GM12878 (cell line): ENCODE measurements around the gene GPR17. TPM values are rescaled to one million over a fixed set of nuclear protein-coding genes. Genes with fewer than 3 reads are reported as not detected.

Experiments used
- ATAC-seq: fragments of 200-7000 bp; cut with Tn5 transposase; 3 replicates; pipeline ENCODE4 v1.9.1; 2020; ENCODE audit warnings: mild to moderate bottlenecking, moderate library complexity
- BruUV-seq: library from RNA; stranded (reverse); fragments of 400-500 nt; replicated peaks from 2 replicates; lab custom pipeline; 2021; lab: Mats Ljungman, UMichigan
- CTCF ChIA-PET: fragments of 300-600 bp; sonication (Branson Sonifier 250); formaldehyde crosslinking; extraction: SDS; loops from one replicate; lab custom pipeline; 2021; ENCODE audit warnings: inconsistent platforms; lab: Yijun Ruan, JAX
- POLR2A ChIA-PET: fragments of 350-600 bp; formaldehyde crosslinking; extraction: SDS; loops from one replicate; lab custom pipeline; 2021; ENCODE audit warnings: inconsistent platforms; lab: Charles Lee
- RAD21 ChIA-PET: fragments of 300-600 bp; sonication (Branson Sonifier 250); formaldehyde crosslinking; loops from one replicate; lab custom pipeline; 2023; ENCODE audit warnings: antibody characterized with exemption; ENCODE audit not compliant: unreplicated experiment; lab: Charles Lee
- SMC1A ChIA-PET: fragments of 300-600 bp; sonication (Branson Sonifier 250); formaldehyde crosslinking; loops from one replicate; lab custom pipeline; 2023; ENCODE audit not compliant: unreplicated experiment, uncharacterized antibody; lab: Charles Lee
- DNase-seq: peaks from one replicate; pipeline ENCODE4 v3.0.0-alpha.2; 2011; ENCODE audit warnings: low read depth, low spot score
- FAIRE-seq: peaks from 3 replicates; lab custom pipeline; 2011; peaks lifted over from hg19 to GRCh38; lab: Jason Lieb, UNC
- H2AFZ ChIP-seq: 2 replicates; pipeline ENCODE4 v1.6.0; 2011; ENCODE audit warnings: low read depth, low read length, control low read depth; ENCODE audit not compliant: control insufficient read depth
- H3K27ac ChIP-seq: 2 replicates; pipeline ENCODE4 v1.5.1; 2011; ENCODE audit warnings: control low read depth; ENCODE audit not compliant: control insufficient read depth, insufficient read depth
- H3K27me3 ChIP-seq, 2 experiments: replicated peaks in 1 of 2; 2 replicates each; pipeline versions ENCODE4 v1.6.0 to v1.6.1; 2011; ENCODE audit warnings: low read length in 1 of 2; ENCODE audit not compliant: control insufficient read depth in 2 of 2, insufficient read depth in 2 of 2
- H3K36me3 ChIP-seq, 2 experiments: 2 replicates each; pipeline ENCODE4 v1.5.1; 2011; ENCODE audit warnings: low read length in 1 of 2; ENCODE audit not compliant: control insufficient read depth in 2 of 2, insufficient read depth in 2 of 2
- H3K4me1 ChIP-seq: 2 replicates; pipeline ENCODE4 v1.6.1; 2011; ENCODE audit warnings: mild to moderate bottlenecking, low read length, moderate library complexity, mixed read lengths; ENCODE audit not compliant: control insufficient read depth, insufficient read depth
- H3K4me2 ChIP-seq: 2 replicates; pipeline ENCODE4 v1.6.0; 2011; ENCODE audit warnings: control low read depth; ENCODE audit not compliant: control insufficient read depth, insufficient read depth
- H3K4me3 ChIP-seq: fragments of 200-600 bp; sonication (generic); 2 replicates; pipeline ENCODE4 v1.5.1; 2016
- H3K79me2 ChIP-seq: 2 replicates; pipeline ENCODE4 v1.6.0; 2011; ENCODE audit warnings: low read length; ENCODE audit not compliant: control insufficient read depth, insufficient read depth
- H3K9ac ChIP-seq: 2 replicates; pipeline ENCODE4 v1.8.0; 2011; ENCODE audit warnings: low read length, control low read depth, mixed read lengths; ENCODE audit not compliant: control insufficient read depth, insufficient read depth
- H3K9me3 ChIP-seq: replicated peaks from 3 replicates; pipeline ENCODE4 v1.5.1; 2011; ENCODE audit warnings: mild to moderate bottlenecking, low read length; ENCODE audit not compliant: control insufficient read depth, insufficient read depth
- H4K20me1 ChIP-seq: 2 replicates; pipeline ENCODE4 v1.6.0; 2011; ENCODE audit not compliant: control insufficient read depth, insufficient read depth
- ASH2L ChIP-seq: fragments of 300-600, 200-600 bp; sonication (generic); IDR thresholded peaks from 2 replicates; pipeline ENCODE4 v1.6.1; 2017; ENCODE audit warnings: low read depth, mild to moderate bottlenecking, borderline replicate concordance
- ATF7 ChIP-seq: fragments of 450-650 bp; IDR thresholded peaks from 2 replicates; pipeline ENCODE4 v1.6.1; 2016; ENCODE audit warnings: low read depth, mild to moderate bottlenecking
- BRCA1 ChIP-seq: IDR thresholded peaks from 2 replicates; pipeline ENCODE4 v1.6.1; 2011; ENCODE audit warnings: low read depth, low read length, improper control_type of control experiment
- CBFB ChIP-seq: IDR thresholded peaks from 2 replicates; pipeline ENCODE4 v1.6.1; 2016; ENCODE audit warnings: antibody characterized with exemption, low read depth
- CTCF ChIP-seq, 3 experiments: IDR thresholded peaks in 2 of 3; conservative IDR thresholded peaks in 1 of 3; 2 replicates each; pipeline ENCODE4 v1.5.1; 2011; ENCODE audit warnings: low read depth in 3 of 3, low read length in 3 of 3, mild to moderate bottlenecking in 3 of 3, control low read depth in 2 of 3, moderate library complexity in 2 of 3, inconsistent platforms in 1 of 3, mixed read lengths in 1 of 3; ENCODE audit not compliant: control insufficient read depth in 2 of 3, insufficient read depth in 1 of 3; ENCODE audit errors: extremely low read depth in 1 of 3
- ELK1 ChIP-seq: IDR thresholded peaks from 2 replicates; pipeline ENCODE4 v1.6.1; 2012; ENCODE audit warnings: low read depth, low read length, improper control_type of control experiment
- IRF4 ChIP-seq: IDR thresholded peaks from 2 replicates; pipeline ENCODE4 v1.6.1; 2011; ENCODE audit warnings: low read depth, low read length
- SMAD1 ChIP-seq: fragments of 450-650 bp; IDR thresholded peaks from 2 replicates; pipeline ENCODE4 v1.6.1; 2018; ENCODE audit warnings: mild to moderate bottlenecking, low read depth; ENCODE audit not compliant: partially characterized antibody
- SMC3 ChIP-seq: IDR thresholded peaks from 2 replicates; pipeline ENCODE4 v1.6.1; 2011; ENCODE audit warnings: low read length, improper control_type of control experiment, borderline replicate concordance
- SRF ChIP-seq, 2 experiments: IDR thresholded peaks; 2 replicates each; pipeline ENCODE4 v1.6.1; 2011; ENCODE audit warnings: low read depth in 2 of 2, low read length in 2 of 2, mild to moderate bottlenecking in 1 of 2, moderate library complexity in 1 of 2
- STAT3 ChIP-seq: IDR thresholded peaks from 2 replicates; pipeline ENCODE4 v1.6.1; 2011; ENCODE audit warnings: low read depth, low read length, improper control_type of control experiment
- YY1 ChIP-seq: IDR thresholded peaks from 2 replicates; pipeline ENCODE4 v1.6.1; 2011; ENCODE audit warnings: low read depth, mild to moderate bottlenecking, low read length
- ZNF622 ChIP-seq: fragments of 450-650 bp; IDR thresholded peaks from 2 replicates; pipeline ENCODE4 v1.6.1; 2017; ENCODE audit warnings: mild to moderate bottlenecking, inconsistent platforms
- WGBS: methylation state at CpG from one replicate; pipeline ENCODE4 v1.1.6; 2016; ENCODE audit warnings: low lambda C conversion rate; ENCODE audit not compliant: insufficient replicate concordance, insufficient coverage; ENCODE audit errors: missing lambda C conversion rate; 5-methylcytosine and 5-hydroxymethylcytosine counted together
- in situ Hi-C: fragments of 300-500 bp; cut with MboI; formaldehyde crosslinking; loops from 9 replicates; pipeline ENCODE4 v1.14.3; 2018; ENCODE audit warnings: mixed read lengths
- intact Hi-C: fragments of 100-400 bp; cut with micrococcal nuclease; formaldehyde crosslinking; loops from one replicate; pipeline ENCODE4 v1.14.2; 2022; ENCODE audit not compliant: unreplicated experiment
- polyA plus RNA-seq, 11 experiments: library from polyadenylated mRNA; depleted of rRNA in 4 of 11; unstranded in 6 of 11; stranded (reverse) in 5 of 11; fragments of >200 nt; fragmentation: Nextera tagmentation in 4 of 11; fragmentation: Illumina TruSeq in 1 of 11; extraction: Ambion mirVana in 4 of 11; extraction: Trizol in 1 of 11; gene quantifications; 1 replicate in 1 of 11; 2 replicates in 10 of 11; pipeline versions ENCODE4 v1.2.1 to v1.2.3, GENCODE V29; 2011 to 2016; ENCODE audit warnings: inconsistent platforms in 2 of 11, missing spikeins in 2 of 11, low read depth in 1 of 11
- total RNA-seq, 4 experiments: library from RNA; depleted of rRNA in 3 of 4; stranded (reverse); fragments of >200 nt in 3 of 4; fragmentation: Illumina TruSeq in 1 of 4; extraction: Trizol in 1 of 4; gene quantifications; 2 replicates each; pipeline versions ENCODE4 v1.2.1 to v1.2.3, GENCODE V29; 2013 to 2021

Gene GPR17
- total and polyA plus RNA-seq, 10 of the 15 experiments (the other 5 are each of a cell fraction or from before 2014, with no cell fraction given), result not detected

GRCh38 chr2:127621981-127622431, 23.9 kb upstream of the GPR17 start:
- 85% methylated on average over 14 of the region's 15 CpGs for WGBS
- Histone ChIP-seq H3K4me2 (no peak overlapping the region), H3K4me3 (no peak overlapping the region), H3K9me3 (no peaks in the 10 kb centered on the region), H3K79me2 (no peaks in the 10 kb centered on the region), H3K9ac (no peak overlapping the region), H3K4me1 (no peaks in the 10 kb centered on the region), H2AFZ (no peak overlapping the region), H3K36me3 (no peaks in the 10 kb centered on the region), H3K27ac (no peak overlapping the region), H3K27me3 (no peaks in the 10 kb centered on the region), H4K20me1 (no peaks in the 10 kb centered on the region)
- ChIA-PET SMC1A (interaction anchor here (1.6 kb wide), 1 partner anchor 31 kb away, joined by 3 read pairs; no protein-coding TSS in a partner anchor), POLR2A (no interaction called here), CTCF (no interaction called here), RAD21 (no interaction called here)
- ATAC-seq (no peak), FAIRE-seq (no peak), DNase-seq (no peak)
- intact Hi-C loops, result no loop called here
- BruUV-seq, result no TSS peak
- no peak for TF ChIP-seq ELK1
- no peak for TF ChIP-seq ZNF622
- no peak for TF ChIP-seq SMC3
- TF ChIP-seq ASH2L, result no peak
- TF ChIP-seq YY1, result no peak
- TF ChIP-seq IRF4, result no peak
- no peak for TF ChIP-seq SRF (IDR thresholded peaks at IDR 0.05; ENCODE audit: low read depth in 2 of 2, low read length in 2 of 2)
- TF ChIP-seq STAT3, result no peak
- TF ChIP-seq ATF7, result no peak
- no peak for TF ChIP-seq SMAD1
- no peak for TF ChIP-seq CBFB
- no peak for TF ChIP-seq BRCA1
- TF ChIP-seq CTCF (IDR thresholded peaks at IDR 0.05 in 2 of 3, conservative IDR thresholded peaks at IDR 0.05 in 1 of 3; ENCODE audit: control insufficient read depth in 2 of 3, extremely low read depth in 1 of 3, insufficient read depth in 1 of 3, low read depth in 3 of 3, low read length in 3 of 3), result no peak
- in situ Hi-C loops, result no loop called here
